GM23338 (cell line): ENCODE measurements around the gene UGT1A10. TPM values are rescaled to one million over a fixed set of nuclear protein-coding genes. Genes with fewer than 3 reads are reported as not detected.

Experiments used
- ATAC-seq: fragments of 200-7000 bp; cut with Tn5 transposase; 3 replicates; pipeline ENCODE4 v1.9.1; 2020
- DNase-seq: peaks from one replicate; pipeline ENCODE4 v3.0.0-alpha.2; 2015; ENCODE audit warnings: low spot score
- H2AFZ ChIP-seq: fragments of 200-600 bp; sonication (generic); 2 replicates; pipeline ENCODE4 v1.8.0; 2016; ENCODE audit warnings: antibody characterized with exemption, mild to moderate bottlenecking, moderate library complexity
- H3F3A ChIP-seq: fragments of 200-600 bp; sonication (generic); replicated peaks from 2 replicates; pipeline ENCODE4 v1.8.0; 2017; ENCODE audit warnings: antibody characterized with exemption, mixed run types, low read depth
- H3K27ac ChIP-seq: fragments of 200-600 bp; sonication (generic); 2 replicates; pipeline ENCODE4 v1.6.1; 2016; ENCODE audit warnings: low read depth
- H3K27me3 ChIP-seq: fragments of 200-600 bp; sonication (generic); 2 replicates; pipeline ENCODE4 v1.8.0; 2016; ENCODE audit warnings: mild to moderate bottlenecking, mixed run types, moderate library complexity; ENCODE audit not compliant: insufficient read depth
- H3K36me3 ChIP-seq: fragments of 200-600 bp; sonication (generic); 2 replicates; pipeline ENCODE4 v1.8.0; 2016; ENCODE audit warnings: mild to moderate bottlenecking; ENCODE audit not compliant: insufficient read depth
- H3K4me1 ChIP-seq: fragments of 200-600 bp; sonication (generic); 2 replicates; pipeline ENCODE4 v1.8.0; 2016; ENCODE audit warnings: mild to moderate bottlenecking, moderate library complexity; ENCODE audit not compliant: insufficient read depth
- H3K4me2 ChIP-seq: fragments of 200-600 bp; sonication (generic); 2 replicates; pipeline ENCODE4 v1.7.1; 2017; ENCODE audit warnings: mixed run types
- H3K4me3 ChIP-seq: fragments of 200-600 bp; sonication (generic); 2 replicates; pipeline ENCODE4 v1.6.1; 2016; ENCODE audit warnings: mixed run types
- H3K79me2 ChIP-seq: fragments of 200-600 bp; sonication (generic); replicated peaks from 2 replicates; pipeline ENCODE4 v1.8.0; 2017; ENCODE audit warnings: mild to moderate bottlenecking; ENCODE audit not compliant: insufficient read depth
- H3K9me2 ChIP-seq: fragments of 200-600 bp; sonication (generic); 2 replicates; pipeline ENCODE4 v1.8.0; 2017; ENCODE audit not compliant: insufficient read depth
- H4K20me1 ChIP-seq: fragments of 200-600 bp; sonication (generic); replicated peaks from 2 replicates; pipeline ENCODE4 v1.8.0; 2017; ENCODE audit warnings: mild to moderate bottlenecking; ENCODE audit not compliant: insufficient read depth
- H3K27ac Mint-ChIP-seq: 2 replicates; pipeline ENCODE4 v1.8.0; 2020; ENCODE audit warnings: inconsistent platforms, mild to moderate bottlenecking, moderate library complexity, mixed read lengths
- H3K27me3 Mint-ChIP-seq: 3 replicates; pipeline ENCODE4 v1.8.0; 2022; ENCODE audit warnings: low read depth, mild to moderate bottlenecking, moderate library complexity, mixed read lengths, inconsistent platforms; ENCODE audit not compliant: insufficient read depth, poor library complexity
- H3K36me3 Mint-ChIP-seq: 3 replicates; pipeline ENCODE4 v1.8.0; 2021; ENCODE audit warnings: low read depth, mild to moderate bottlenecking, inconsistent platforms, moderate library complexity, mixed read lengths
- H3K4me1 Mint-ChIP-seq: 3 replicates; pipeline ENCODE4 v1.8.0; 2020; ENCODE audit warnings: mild to moderate bottlenecking, inconsistent platforms, mixed read lengths
- H3K4me3 Mint-ChIP-seq: 3 replicates; pipeline ENCODE4 v1.8.0; 2021; ENCODE audit warnings: moderate library complexity, mild to moderate bottlenecking, inconsistent platforms, mixed read lengths
- H3K9me3 Mint-ChIP-seq: 3 replicates; pipeline ENCODE4 v1.8.0; 2020; ENCODE audit warnings: moderate library complexity, mild to moderate bottlenecking, inconsistent platforms, mixed read lengths
- CREB1 ChIP-seq: fragments of 250-450 bp; sonication (Bioruptor Pico); IDR thresholded peaks from 2 replicates; pipeline ENCODE4 v1.5.0; 2020; ENCODE audit warnings: low read depth, mild to moderate bottlenecking, moderate library complexity
- EZH2 ChIP-seq: fragments of 200-600 bp; sonication (generic); IDR thresholded peaks from one replicate; pipeline ENCODE4 v1.8.0; 2017; ENCODE audit warnings: antibody characterized with exemption, mild to moderate bottlenecking, low read depth; ENCODE audit not compliant: unreplicated experiment
- JUNB ChIP-seq: IDR thresholded peaks from one replicate; pipeline ENCODE4 v1.6.1; 2016; ENCODE audit warnings: antibody characterized with exemption; ENCODE audit not compliant: unreplicated experiment
- POLR2AphosphoS5 ChIP-seq: IDR thresholded peaks from 2 replicates; pipeline ENCODE4 v1.6.1; 2016; ENCODE audit warnings: antibody characterized with exemption, low read depth
- STAT1 ChIP-seq: IDR thresholded peaks from one replicate; pipeline ENCODE4 v1.6.1; 2016; ENCODE audit warnings: antibody characterized with exemption; ENCODE audit not compliant: unreplicated experiment
- ZNF114 ChIP-seq: fragments of 250-450 bp; sonication (Bioruptor Pico); IDR thresholded peaks from 2 replicates; pipeline ENCODE4 v1.5.0; 2020; ENCODE audit warnings: mild to moderate bottlenecking, moderate library complexity
- polyA plus RNA-seq: library from polyadenylated mRNA; unstranded; fragments of >200 nt; fragmentation: Nextera tagmentation; extraction: Ambion mirVana; gene quantifications from 2 replicates; pipeline ENCODE4 v1.2.1, GENCODE V29; 2016
- total RNA-seq: library from RNA; depleted of rRNA; stranded (reverse); fragments of >200 nt; shearing (Covaris generic); gene quantifications from 2 replicates; pipeline ENCODE4 v1.2.3, GENCODE V29; 2014
- TF ChIP-seq, protein P1 (sequence below): fragments of 250-450 bp; sonication (Bioruptor Pico); IDR thresholded peaks from 2 replicates; pipeline ENCODE4 v1.5.0; 2020; ENCODE audit warnings: mild to moderate bottlenecking, moderate library complexity
- TF ChIP-seq, protein P2 (sequence below), 2 experiments: fragments of 200-600 bp in 1 of 2; sonication (generic) in 1 of 2; conservative IDR thresholded peaks; 2 replicates each; pipeline versions ENCODE4 v1.5.1 to v1.6.1; 2016 to 2017; ENCODE audit warnings: antibody characterized with exemption in 2 of 2, low read depth in 2 of 2, mild to moderate bottlenecking in 2 of 2, moderate library complexity in 1 of 2
- TF ChIP-seq, protein P3 (sequence below): IDR thresholded peaks from one replicate; pipeline ENCODE4 v1.6.1; 2018; ENCODE audit warnings: antibody characterized with exemption; ENCODE audit not compliant: unreplicated experiment
- TF ChIP-seq, protein P4 (sequence below): IDR thresholded peaks from 2 replicates; pipeline ENCODE4 v1.6.1; 2016; ENCODE audit warnings: antibody characterized with exemption

The UGT1A10 gene
- total and polyA plus RNA-seq, 2 experiments from 2014 or later = not detected

DNA sequence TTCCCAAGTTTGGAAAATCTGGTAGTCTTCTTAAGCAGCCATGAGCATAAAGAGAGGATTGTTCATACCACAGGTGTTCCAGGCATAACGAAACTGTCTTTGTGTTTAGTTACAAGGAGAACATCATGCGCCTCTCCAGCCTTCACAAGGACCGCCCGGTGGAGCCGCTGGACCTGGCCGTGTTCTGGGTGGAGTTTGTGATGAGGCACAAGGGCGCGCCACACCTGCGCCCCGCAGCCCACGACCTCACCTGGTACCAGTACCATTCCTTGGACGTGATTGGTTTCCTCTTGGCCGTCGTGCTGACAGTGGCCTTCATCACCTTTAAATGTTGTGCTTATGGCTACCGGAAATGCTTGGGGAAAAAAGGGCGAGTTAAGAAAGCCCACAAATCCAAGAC, 135.9 kb downstream of the UGT1A10 start:
- H3K27ac Mint-ChIP-seq = no peak overlapping the region
- Histone ChIP-seq H3K27ac (no peak overlapping the region), H3K4me2 (no peak overlapping the region), H2AFZ (no peak overlapping the region), H3K36me3 (no peaks in the 10 kb centered on the region), H3K79me2 (no peaks in the 10 kb centered on the region), H3K9me2 (no peaks in the 10 kb centered on the region), H4K20me1 (no peaks in the 10 kb centered on the region), H3K4me3 (no peak overlapping the region), H3F3A (no peaks in the 10 kb centered on the region), H3K4me1 (no peaks in the 10 kb centered on the region), H3K27me3 (no peaks in the 10 kb centered on the region)
- peaks cover 22% of the 10 kb centered on the region for H3K9me3 Mint-ChIP-seq
- TF ChIP-seq ZNF114 (no peak), STAT1 (no peak)
- no peak overlapping the region for H3K4me3 Mint-ChIP-seq
- DNase-seq (no peak), ATAC-seq (no peak)
- no peaks in the 10 kb centered on the region for H3K27me3 Mint-ChIP-seq
- peaks cover 4% of the 10 kb centered on the region; the same call in 2 of the 3 replicates for H3K36me3 Mint-ChIP-seq
- H3K4me1 Mint-ChIP-seq = peaks cover 9% of the 10 kb centered on the region

DNA sequence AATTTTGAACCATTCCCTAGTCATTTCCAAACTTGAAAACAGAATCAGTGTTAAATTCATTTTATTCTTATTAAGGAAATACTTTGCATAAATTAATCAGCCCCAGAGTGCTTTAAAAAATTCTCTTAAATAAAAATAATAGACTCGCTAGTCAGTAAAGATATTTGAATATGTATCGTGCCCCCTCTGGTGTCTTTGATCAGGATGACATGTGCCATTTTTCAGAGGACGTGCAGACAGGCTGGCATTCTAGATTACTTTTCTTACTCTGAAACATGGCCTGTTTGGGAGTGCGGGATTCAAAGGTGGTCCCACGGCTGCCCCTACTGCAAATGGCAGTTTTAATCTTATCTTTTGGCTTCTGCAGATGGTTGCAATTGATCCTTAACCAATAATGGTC, 136.3 kb downstream of the UGT1A10 start:
- Histone ChIP-seq H3K79me2 (no peaks in the 10 kb centered on the region), H3K4me1 (no peaks in the 10 kb centered on the region), H3F3A (no peaks in the 10 kb centered on the region), H3K27me3 (no peaks in the 10 kb centered on the region), H3K36me3 (no peaks in the 10 kb centered on the region), H3K27ac (no peak overlapping the region), H3K4me2 (no peak overlapping the region), H3K4me3 (no peak overlapping the region), H4K20me1 (no peaks in the 10 kb centered on the region), H3K9me2 (no peaks in the 10 kb centered on the region), H2AFZ (no peak overlapping the region)
- Mint-ChIP-seq H3K36me3 (peaks cover 4% of the 10 kb centered on the region; the same call in 2 of the 3 replicates), H3K4me3 (no peak overlapping the region), H3K9me3 (peaks cover 22% of the 10 kb centered on the region), H3K27ac (no peak overlapping the region), H3K27me3 (no peaks in the 10 kb centered on the region), H3K4me1 (peaks cover 7% of the 10 kb centered on the region)
- DNase-seq (no peak), ATAC-seq (no peak)
- no peak for TF ChIP-seq POLR2AphosphoS5
- TF ChIP-seq, protein P1, sequence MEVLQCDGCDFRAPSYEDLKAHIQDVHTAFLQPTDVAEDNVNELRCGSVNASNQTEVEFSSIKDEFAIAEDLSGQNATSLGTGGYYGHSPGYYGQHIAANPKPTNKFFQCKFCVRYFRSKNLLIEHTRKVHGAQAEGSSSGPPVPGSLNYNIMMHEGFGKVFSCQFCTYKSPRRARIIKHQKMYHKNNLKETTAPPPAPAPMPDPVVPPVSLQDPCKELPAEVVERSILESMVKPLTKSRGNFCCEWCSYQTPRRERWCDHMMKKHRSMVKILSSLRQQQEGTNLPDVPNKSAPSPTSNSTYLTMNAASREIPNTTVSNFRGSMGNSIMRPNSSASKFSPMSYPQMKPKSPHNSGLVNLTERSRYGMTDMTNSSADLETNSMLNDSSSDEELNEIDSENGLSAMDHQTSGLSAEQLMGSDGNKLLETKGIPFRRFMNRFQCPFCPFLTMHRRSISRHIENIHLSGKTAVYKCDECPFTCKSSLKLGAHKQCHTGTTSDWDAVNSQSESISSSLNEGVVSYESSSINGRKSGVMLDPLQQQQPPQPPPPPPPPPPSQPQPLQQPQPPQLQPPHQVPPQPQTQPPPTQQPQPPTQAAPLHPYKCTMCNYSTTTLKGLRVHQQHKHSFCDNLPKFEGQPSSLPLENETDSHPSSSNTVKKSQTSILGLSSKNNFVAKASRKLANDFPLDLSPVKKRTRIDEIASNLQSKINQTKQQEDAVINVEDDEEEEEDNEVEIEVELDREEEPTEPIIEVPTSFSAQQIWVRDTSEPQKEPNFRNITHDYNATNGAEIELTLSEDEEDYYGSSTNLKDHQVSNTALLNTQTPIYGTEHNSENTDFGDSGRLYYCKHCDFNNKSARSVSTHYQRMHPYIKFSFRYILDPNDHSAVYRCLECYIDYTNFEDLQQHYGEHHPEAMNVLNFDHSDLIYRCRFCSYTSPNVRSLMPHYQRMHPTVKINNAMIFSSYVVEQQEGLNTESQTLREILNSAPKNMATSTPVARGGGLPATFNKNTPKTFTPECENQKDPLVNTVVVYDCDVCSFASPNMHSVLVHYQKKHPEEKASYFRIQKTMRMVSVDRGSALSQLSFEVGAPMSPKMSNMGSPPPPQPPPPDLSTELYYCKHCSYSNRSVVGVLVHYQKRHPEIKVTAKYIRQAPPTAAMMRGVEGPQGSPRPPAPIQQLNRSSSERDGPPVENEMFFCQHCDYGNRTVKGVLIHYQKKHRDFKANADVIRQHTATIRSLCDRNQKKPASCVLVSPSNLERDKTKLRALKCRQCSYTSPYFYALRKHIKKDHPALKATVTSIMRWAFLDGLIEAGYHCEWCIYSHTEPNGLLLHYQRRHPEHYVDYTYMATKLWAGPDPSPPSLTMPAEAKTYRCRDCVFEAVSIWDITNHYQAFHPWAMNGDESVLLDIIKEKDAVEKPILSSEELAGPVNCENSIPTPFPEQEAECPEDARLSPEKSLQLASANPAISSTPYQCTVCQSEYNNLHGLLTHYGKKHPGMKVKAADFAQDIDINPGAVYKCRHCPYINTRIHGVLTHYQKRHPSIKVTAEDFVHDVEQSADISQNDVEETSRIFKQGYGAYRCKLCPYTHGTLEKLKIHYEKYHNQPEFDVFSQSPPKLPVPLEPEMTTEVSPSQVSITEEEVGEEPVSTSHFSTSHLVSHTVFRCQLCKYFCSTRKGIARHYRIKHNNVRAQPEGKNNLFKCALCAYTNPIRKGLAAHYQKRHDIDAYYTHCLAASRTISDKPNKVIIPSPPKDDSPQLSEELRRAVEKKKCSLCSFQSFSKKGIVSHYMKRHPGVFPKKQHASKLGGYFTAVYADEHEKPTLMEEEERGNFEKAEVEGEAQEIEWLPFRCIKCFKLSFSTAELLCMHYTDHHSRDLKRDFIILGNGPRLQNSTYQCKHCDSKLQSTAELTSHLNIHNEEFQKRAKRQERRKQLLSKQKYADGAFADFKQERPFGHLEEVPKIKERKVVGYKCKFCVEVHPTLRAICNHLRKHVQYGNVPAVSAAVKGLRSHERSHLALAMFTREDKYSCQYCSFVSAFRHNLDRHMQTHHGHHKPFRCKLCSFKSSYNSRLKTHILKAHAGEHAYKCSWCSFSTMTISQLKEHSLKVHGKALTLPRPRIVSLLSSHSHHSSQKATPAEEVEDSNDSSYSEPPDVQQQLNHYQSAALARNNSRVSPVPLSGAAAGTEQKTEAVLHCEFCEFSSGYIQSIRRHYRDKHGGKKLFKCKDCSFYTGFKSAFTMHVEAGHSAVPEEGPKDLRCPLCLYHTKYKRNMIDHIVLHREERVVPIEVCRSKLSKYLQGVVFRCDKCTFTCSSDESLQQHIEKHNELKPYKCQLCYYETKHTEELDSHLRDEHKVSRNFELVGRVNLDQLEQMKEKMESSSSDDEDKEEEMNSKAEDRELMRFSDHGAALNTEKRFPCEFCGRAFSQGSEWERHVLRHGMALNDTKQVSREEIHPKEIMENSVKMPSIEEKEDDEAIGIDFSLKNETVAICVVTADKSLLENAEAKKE (CRISPR knock-in tag) = no peak
- TF ChIP-seq ZNF114 = no peak
- TF ChIP-seq CREB1 (CRISPR knock-in tag) = no peak
- TF ChIP-seq, protein P2, sequence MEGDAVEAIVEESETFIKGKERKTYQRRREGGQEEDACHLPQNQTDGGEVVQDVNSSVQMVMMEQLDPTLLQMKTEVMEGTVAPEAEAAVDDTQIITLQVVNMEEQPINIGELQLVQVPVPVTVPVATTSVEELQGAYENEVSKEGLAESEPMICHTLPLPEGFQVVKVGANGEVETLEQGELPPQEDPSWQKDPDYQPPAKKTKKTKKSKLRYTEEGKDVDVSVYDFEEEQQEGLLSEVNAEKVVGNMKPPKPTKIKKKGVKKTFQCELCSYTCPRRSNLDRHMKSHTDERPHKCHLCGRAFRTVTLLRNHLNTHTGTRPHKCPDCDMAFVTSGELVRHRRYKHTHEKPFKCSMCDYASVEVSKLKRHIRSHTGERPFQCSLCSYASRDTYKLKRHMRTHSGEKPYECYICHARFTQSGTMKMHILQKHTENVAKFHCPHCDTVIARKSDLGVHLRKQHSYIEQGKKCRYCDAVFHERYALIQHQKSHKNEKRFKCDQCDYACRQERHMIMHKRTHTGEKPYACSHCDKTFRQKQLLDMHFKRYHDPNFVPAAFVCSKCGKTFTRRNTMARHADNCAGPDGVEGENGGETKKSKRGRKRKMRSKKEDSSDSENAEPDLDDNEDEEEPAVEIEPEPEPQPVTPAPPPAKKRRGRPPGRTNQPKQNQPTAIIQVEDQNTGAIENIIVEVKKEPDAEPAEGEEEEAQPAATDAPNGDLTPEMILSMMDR (conservative IDR thresholded peaks at IDR 0.05; ENCODE audit: low read depth in 2 of 2) = no peak
- TF ChIP-seq, protein P3, sequence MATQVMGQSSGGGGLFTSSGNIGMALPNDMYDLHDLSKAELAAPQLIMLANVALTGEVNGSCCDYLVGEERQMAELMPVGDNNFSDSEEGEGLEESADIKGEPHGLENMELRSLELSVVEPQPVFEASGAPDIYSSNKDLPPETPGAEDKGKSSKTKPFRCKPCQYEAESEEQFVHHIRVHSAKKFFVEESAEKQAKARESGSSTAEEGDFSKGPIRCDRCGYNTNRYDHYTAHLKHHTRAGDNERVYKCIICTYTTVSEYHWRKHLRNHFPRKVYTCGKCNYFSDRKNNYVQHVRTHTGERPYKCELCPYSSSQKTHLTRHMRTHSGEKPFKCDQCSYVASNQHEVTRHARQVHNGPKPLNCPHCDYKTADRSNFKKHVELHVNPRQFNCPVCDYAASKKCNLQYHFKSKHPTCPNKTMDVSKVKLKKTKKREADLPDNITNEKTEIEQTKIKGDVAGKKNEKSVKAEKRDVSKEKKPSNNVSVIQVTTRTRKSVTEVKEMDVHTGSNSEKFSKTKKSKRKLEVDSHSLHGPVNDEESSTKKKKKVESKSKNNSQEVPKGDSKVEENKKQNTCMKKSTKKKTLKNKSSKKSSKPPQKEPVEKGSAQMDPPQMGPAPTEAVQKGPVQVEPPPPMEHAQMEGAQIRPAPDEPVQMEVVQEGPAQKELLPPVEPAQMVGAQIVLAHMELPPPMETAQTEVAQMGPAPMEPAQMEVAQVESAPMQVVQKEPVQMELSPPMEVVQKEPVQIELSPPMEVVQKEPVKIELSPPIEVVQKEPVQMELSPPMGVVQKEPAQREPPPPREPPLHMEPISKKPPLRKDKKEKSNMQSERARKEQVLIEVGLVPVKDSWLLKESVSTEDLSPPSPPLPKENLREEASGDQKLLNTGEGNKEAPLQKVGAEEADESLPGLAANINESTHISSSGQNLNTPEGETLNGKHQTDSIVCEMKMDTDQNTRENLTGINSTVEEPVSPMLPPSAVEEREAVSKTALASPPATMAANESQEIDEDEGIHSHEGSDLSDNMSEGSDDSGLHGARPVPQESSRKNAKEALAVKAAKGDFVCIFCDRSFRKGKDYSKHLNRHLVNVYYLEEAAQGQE = no peak
- TF ChIP-seq, protein P4, sequence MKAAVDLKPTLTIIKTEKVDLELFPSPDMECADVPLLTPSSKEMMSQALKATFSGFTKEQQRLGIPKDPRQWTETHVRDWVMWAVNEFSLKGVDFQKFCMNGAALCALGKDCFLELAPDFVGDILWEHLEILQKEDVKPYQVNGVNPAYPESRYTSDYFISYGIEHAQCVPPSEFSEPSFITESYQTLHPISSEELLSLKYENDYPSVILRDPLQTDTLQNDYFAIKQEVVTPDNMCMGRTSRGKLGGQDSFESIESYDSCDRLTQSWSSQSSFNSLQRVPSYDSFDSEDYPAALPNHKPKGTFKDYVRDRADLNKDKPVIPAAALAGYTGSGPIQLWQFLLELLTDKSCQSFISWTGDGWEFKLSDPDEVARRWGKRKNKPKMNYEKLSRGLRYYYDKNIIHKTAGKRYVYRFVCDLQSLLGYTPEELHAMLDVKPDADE = no peak
- TF ChIP-seq EZH2 = no peak
- no peak for TF ChIP-seq JUNB
- no peak for TF ChIP-seq STAT1
